ENCODE results near the gene KATNAL1. TPM values are rescaled to one million over a fixed set of nuclear protein-coding genes. Genes with fewer than 3 reads are reported as not detected.

KATNAL1 gene
- total and polyA plus RNA-seq, 4 donors, result 6.3 to 43.8 (median 22.0) TPM

DNA sequence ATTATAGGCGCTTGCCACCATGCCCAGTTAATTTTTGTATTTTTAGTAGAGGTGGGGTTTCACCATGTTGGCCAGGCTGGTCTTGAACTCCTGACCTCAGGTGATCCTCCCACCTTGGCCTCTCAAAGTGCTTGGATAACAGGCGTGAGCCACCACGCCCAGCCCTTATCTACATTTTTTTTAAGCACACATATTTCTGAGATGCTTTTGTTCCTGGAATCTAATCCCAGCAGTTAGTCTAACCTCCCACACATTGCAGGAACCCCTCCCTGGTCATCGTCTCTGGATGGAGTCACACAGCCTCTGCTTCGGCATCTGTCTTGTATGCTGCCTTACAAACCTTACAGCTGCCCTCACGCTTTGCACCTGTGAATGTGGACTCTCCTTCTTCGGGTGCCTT is 15.1 kb upstream of the KATNAL1 start:
- 80 to 86% methylated on average over 7 of the region's 7 CpGs for WGBS, 2 donors
- Histone ChIP-seq H3K4me1 (ENCODE audit: control insufficient read depth in 1 of 2, insufficient read depth in 2 of 2, low read length in 2 of 2) (no peaks in the 10 kb centered on the region), H3K9me3 (ENCODE audit: control insufficient read depth, low read length) (peaks cover 6% of the 10 kb centered on the region), H3K27me3 (ENCODE audit: control insufficient read depth in 1 of 2, insufficient read depth in 2 of 2, low read length in 1 of 2) (no peaks in the 10 kb centered on the region), H3K36me3 (ENCODE audit: control insufficient read depth in 1 of 2, insufficient read depth in 2 of 2, low read length in 1 of 2) (no peaks in the 10 kb centered on the region), H3K27ac (ENCODE audit: low read depth in 1 of 2, low read length in 2 of 2) (no peak overlapping the region), H3K4me3 (ENCODE audit: low read length in 2 of 2) (no peak overlapping the region)
- DNase-seq (no peak), ATAC-seq (ENCODE audit: low FRiP score) (no peak)
- intact Hi-C loops (cut with DNase I), result no loop called here

DNA sequence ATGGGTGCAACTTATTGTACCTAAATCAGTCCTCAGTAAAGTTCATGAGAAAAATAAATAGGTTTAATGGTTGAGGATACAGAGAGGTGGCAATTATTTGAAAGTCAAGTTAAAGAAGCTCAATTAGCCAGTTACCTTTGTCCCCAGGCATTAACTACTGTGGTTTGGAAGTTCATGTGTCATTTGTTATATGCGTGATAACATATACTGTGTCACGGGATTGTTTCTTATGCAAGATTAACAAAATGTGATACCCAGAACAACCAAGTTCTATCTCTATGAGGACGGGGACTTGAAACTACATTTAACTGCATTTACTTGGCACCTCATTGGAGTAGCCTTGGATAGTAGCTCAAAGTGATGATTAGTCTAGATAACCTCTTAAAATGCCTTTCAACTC is 13.9 kb upstream of the KATNAL1 start:
- intact Hi-C loops (cut with DNase I), result no loop called here
- no peak for DNase-seq
- H3K27me3 ChIP-seq (ENCODE audit: control insufficient read depth in 1 of 2, insufficient read depth in 2 of 2, low read length in 1 of 2), result no peaks in the 10 kb centered on the region
- 94 to 96% methylated on average over 3 of the region's 3 CpGs for WGBS, 2 donors
- no peaks in the 10 kb centered on the region for H3K36me3 ChIP-seq (ENCODE audit: control insufficient read depth in 1 of 2, insufficient read depth in 2 of 2, low read length in 1 of 2)
- no peak for ATAC-seq (ENCODE audit: low FRiP score)
- no peak overlapping the region for H3K4me3 ChIP-seq (ENCODE audit: low read length in 2 of 2)
- H3K27ac ChIP-seq (ENCODE audit: low read depth in 1 of 2, low read length in 2 of 2), result no peak overlapping the region
- peaks cover 4% of the 10 kb centered on the region for H3K9me3 ChIP-seq (ENCODE audit: control insufficient read depth, low read length)
- no peaks in the 10 kb centered on the region for H3K4me1 ChIP-seq (ENCODE audit: control insufficient read depth in 1 of 2, insufficient read depth in 2 of 2, low read length in 2 of 2)

DNA sequence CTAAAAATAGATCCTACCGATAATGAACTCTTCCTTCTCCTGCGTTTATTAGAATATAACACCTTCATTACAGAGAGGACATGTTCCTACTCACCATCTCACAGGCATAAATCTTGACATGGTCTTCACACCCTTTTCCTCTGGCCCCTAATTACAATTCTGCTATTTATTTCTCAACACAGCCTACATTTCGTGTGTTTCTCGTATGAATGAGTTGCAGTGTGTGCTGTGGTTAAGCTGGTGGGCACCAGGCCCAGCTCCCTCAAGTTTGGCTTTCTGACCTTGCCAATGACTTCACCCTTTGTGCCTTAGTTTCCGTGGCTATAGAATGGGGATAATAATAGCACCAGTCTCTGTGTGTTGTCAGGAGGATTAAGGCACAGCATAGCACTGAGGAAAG is 12.3 kb upstream of the KATNAL1 start:
- H3K27me3 ChIP-seq (ENCODE audit: control insufficient read depth in 1 of 2, insufficient read depth in 2 of 2, low read length in 1 of 2), result no peaks in the 10 kb centered on the region
- H3K4me3 ChIP-seq (ENCODE audit: low read length in 2 of 2), result no peak overlapping the region
- H3K9me3 ChIP-seq (ENCODE audit: control insufficient read depth, low read length), result peaks cover 1% of the 10 kb centered on the region
- H3K4me1 ChIP-seq (ENCODE audit: control insufficient read depth in 1 of 2, insufficient read depth in 2 of 2, low read length in 2 of 2), result no peaks in the 10 kb centered on the region
- H3K27ac ChIP-seq (ENCODE audit: low read depth in 1 of 2, low read length in 2 of 2), result no peak overlapping the region
- intact Hi-C loops (cut with DNase I), result no loop called here
- DNase-seq (no peak), ATAC-seq (ENCODE audit: low FRiP score) (no peak)
- H3K36me3 ChIP-seq (ENCODE audit: control insufficient read depth in 1 of 2, insufficient read depth in 2 of 2, low read length in 1 of 2), result no peaks in the 10 kb centered on the region
- WGBS, 2 donors, result 43 to 44% methylated on average over 5 of the region's 5 CpGs

DNA sequence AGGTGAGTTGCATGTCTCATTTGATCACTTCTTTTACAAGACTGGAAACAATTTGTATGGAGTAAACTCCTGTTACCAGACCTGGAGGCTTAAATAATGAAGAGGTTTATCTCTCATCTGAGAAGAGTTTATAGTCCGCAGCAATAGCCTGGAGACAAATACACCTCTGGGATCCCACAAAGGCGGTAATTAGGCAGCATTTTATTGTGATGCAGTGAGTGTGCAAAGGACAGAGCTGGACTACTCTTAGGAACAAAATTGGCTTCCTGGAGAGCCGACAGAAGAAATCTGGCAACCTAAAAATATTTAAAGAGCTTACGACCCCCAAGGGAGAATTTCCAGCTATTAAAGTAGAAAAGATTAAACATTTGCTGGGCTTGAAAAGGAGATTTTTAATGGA is 11.8 kb upstream of the KATNAL1 start:
- Histone ChIP-seq H3K27me3 (ENCODE audit: control insufficient read depth in 1 of 2, insufficient read depth in 2 of 2, low read length in 1 of 2) (no peaks in the 10 kb centered on the region), H3K27ac (ENCODE audit: low read depth in 1 of 2, low read length in 2 of 2) (no peak overlapping the region), H3K9me3 (ENCODE audit: control insufficient read depth, low read length) (no peaks in the 10 kb centered on the region), H3K36me3 (ENCODE audit: control insufficient read depth in 1 of 2, insufficient read depth in 2 of 2, low read length in 1 of 2) (no peaks in the 10 kb centered on the region), H3K4me3 (ENCODE audit: low read length in 2 of 2) (no peak overlapping the region), H3K4me1 (ENCODE audit: control insufficient read depth in 1 of 2, insufficient read depth in 2 of 2, low read length in 2 of 2) (no peaks in the 10 kb centered on the region)
- intact Hi-C loops (cut with DNase I), result no loop called here
- DNase-seq (no peak), ATAC-seq (ENCODE audit: low FRiP score) (no peak)
- WGBS, 2 donors, result 60 to 66% methylated on average over 4 of the region's 4 CpGs

DNA sequence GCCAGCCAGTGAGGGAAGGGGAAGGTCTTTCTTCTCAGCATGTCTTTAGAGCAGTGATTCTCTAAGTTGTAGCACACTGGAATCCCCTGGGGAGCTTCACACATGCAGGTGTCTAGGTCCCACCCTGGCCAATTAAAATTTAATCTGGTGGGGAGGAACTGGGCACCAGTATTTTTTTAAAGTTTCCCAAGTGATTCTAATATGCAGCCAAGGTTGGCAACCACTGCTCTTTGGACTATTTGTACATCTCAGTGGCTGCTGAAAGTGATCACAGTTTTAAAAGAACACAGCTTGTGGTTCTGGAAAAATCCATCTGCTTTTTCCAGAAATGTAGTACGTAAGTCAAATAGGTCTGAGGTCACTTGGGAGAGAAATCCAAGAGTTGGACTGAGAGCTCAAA is 10.7 kb upstream of the KATNAL1 start:
- Histone ChIP-seq H3K27me3 (ENCODE audit: control insufficient read depth in 1 of 2, insufficient read depth in 2 of 2, low read length in 1 of 2) (no peaks in the 10 kb centered on the region), H3K27ac (ENCODE audit: low read depth in 1 of 2, low read length in 2 of 2) (no peak overlapping the region), H3K9me3 (ENCODE audit: control insufficient read depth, low read length) (no peaks in the 10 kb centered on the region), H3K36me3 (ENCODE audit: control insufficient read depth in 1 of 2, insufficient read depth in 2 of 2, low read length in 1 of 2) (no peaks in the 10 kb centered on the region), H3K4me1 (ENCODE audit: control insufficient read depth in 1 of 2, insufficient read depth in 2 of 2, low read length in 2 of 2) (no peaks in the 10 kb centered on the region), H3K4me3 (ENCODE audit: low read length in 2 of 2) (no peak overlapping the region)
- intact Hi-C loops (cut with DNase I), result no loop called here
- no peak for DNase-seq
- WGBS, 2 donors, result 55 to 59% methylated on average over 1 of the region's 1 CpG
- no peak for ATAC-seq (ENCODE audit: low FRiP score)

DNA sequence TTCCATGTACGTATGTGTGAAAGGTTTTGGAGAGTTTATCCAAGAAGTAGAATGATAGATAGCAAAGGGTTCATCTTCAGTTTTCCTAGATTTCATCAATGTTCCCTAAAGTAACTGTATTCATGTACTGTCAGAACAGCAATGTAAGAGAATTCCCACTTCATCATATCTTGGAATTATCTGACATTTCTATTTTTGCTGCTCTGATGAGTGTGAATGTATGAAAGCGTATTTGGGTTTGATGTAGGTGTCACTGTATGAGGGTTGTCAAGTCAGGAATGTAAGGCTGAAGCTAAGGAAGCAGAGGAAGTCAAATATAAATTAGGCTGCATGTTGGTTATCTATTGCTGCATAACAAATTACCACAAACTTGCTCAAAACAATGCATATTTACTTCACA is 7.2 kb upstream of the KATNAL1 start:
- intact Hi-C loops (cut with DNase I), result no loop called here
- H3K27me3 ChIP-seq (ENCODE audit: control insufficient read depth in 1 of 2, insufficient read depth in 2 of 2, low read length in 1 of 2), result no peaks in the 10 kb centered on the region
- no peak overlapping the region for H3K4me3 ChIP-seq (ENCODE audit: low read length in 2 of 2)
- no peaks in the 10 kb centered on the region for H3K9me3 ChIP-seq (ENCODE audit: control insufficient read depth, low read length)
- no peaks in the 10 kb centered on the region for H3K36me3 ChIP-seq (ENCODE audit: control insufficient read depth in 1 of 2, insufficient read depth in 2 of 2, low read length in 1 of 2)
- DNase-seq (no peak), ATAC-seq (ENCODE audit: low FRiP score) (no peak)
- no peak overlapping the region for H3K27ac ChIP-seq (ENCODE audit: low read depth in 1 of 2, low read length in 2 of 2)
- no peaks in the 10 kb centered on the region for H3K4me1 ChIP-seq (ENCODE audit: control insufficient read depth in 1 of 2, insufficient read depth in 2 of 2, low read length in 2 of 2)
- 93% methylated on average over 2 of the region's 2 CpGs for WGBS, 2 donors

DNA sequence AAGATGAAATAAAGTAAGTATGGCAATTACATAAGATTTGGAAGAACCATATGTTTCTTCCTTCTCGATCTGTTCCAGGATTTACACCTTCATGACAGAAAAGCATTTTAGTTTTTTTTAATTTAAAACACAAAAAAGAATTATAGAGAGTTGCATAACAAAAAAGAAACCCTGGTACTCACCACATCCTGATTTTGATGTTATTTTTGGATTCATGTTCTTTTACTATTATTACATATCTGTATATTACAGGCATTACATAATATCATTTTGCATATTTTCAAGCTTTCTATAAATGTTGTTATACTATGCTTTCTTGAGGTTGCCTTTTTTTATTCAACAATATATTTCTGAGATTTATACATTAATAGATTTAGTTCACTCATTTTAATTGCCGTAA is 6.7 kb upstream of the KATNAL1 start:
- no peaks in the 10 kb centered on the region for H3K4me1 ChIP-seq (ENCODE audit: control insufficient read depth in 1 of 2, insufficient read depth in 2 of 2, low read length in 2 of 2)
- ATAC-seq (ENCODE audit: low FRiP score), result no peak
- intact Hi-C loops (cut with DNase I), result no loop called here
- no peak for DNase-seq
- WGBS, 2 donors, result 96 to 97% methylated on average over 2 of the region's 2 CpGs
- no peak overlapping the region for H3K27ac ChIP-seq (ENCODE audit: low read depth in 1 of 2, low read length in 2 of 2)
- H3K27me3 ChIP-seq (ENCODE audit: control insufficient read depth in 1 of 2, insufficient read depth in 2 of 2, low read length in 1 of 2), result no peaks in the 10 kb centered on the region
- H3K36me3 ChIP-seq (ENCODE audit: control insufficient read depth in 1 of 2, insufficient read depth in 2 of 2, low read length in 1 of 2), result no peaks in the 10 kb centered on the region
- no peak overlapping the region for H3K4me3 ChIP-seq (ENCODE audit: low read length in 2 of 2)
- no peaks in the 10 kb centered on the region for H3K9me3 ChIP-seq (ENCODE audit: control insufficient read depth, low read length)

DNA sequence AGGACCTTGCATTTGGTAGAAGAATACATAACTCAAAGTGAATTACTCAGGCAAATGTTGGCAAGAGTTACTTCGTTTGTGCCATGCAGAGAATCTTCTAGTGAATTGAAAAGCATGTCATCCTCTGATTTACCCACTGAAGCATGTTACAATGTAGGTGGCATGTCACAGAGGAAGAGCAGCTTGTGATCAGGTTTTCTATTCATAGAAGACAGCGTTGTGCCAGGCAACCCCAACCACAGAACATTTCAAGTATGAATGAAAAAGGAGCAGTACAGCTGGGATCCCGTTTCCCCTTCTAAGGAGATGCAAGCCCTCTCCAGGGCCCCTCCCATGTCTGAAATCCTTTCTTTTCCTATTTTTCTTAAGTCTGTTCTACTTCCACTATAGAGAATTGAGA is 6.0 kb upstream of the KATNAL1 start:
- H3K27me3 ChIP-seq (ENCODE audit: control insufficient read depth in 1 of 2, insufficient read depth in 2 of 2, low read length in 1 of 2), result no peaks in the 10 kb centered on the region
- H3K27ac ChIP-seq (ENCODE audit: low read depth in 1 of 2, low read length in 2 of 2), result no peak overlapping the region
- ATAC-seq (ENCODE audit: low FRiP score) (no peak), DNase-seq (no peak)
- no peak overlapping the region for H3K4me3 ChIP-seq (ENCODE audit: low read length in 2 of 2)
- H3K9me3 ChIP-seq (ENCODE audit: control insufficient read depth, low read length), result no peaks in the 10 kb centered on the region
- intact Hi-C loops (cut with DNase I), result no loop called here
- WGBS, 2 donors, result 49% methylated on average over 3 of the region's 3 CpGs
- no peaks in the 10 kb centered on the region for H3K4me1 ChIP-seq (ENCODE audit: control insufficient read depth in 1 of 2, insufficient read depth in 2 of 2, low read length in 2 of 2)
- no peaks in the 10 kb centered on the region for H3K36me3 ChIP-seq (ENCODE audit: control insufficient read depth in 1 of 2, insufficient read depth in 2 of 2, low read length in 1 of 2)

DNA sequence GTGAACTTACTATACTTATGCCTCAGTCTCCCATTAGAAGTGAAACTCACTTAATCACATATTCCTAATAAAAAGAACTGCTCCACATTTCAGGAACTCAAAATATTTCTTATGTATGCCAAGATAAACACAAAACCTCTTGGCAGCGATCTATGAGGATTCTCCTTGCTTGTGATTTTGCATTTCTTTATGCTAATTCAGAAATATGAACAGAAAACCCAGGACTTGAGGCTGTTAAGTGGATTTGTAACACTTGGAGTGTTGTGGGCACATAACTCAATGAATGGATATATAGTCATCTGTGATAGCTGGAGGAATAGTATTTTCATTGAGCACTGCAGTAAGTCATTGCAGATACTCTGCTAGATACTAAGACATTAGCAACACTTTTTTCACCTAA is 5.6 kb upstream of the KATNAL1 start:
- Histone ChIP-seq H3K27me3 (ENCODE audit: control insufficient read depth in 1 of 2, insufficient read depth in 2 of 2, low read length in 1 of 2) (no peaks in the 10 kb centered on the region), H3K27ac (ENCODE audit: low read depth in 1 of 2, low read length in 2 of 2) (no peak overlapping the region), H3K9me3 (ENCODE audit: control insufficient read depth, low read length) (no peaks in the 10 kb centered on the region), H3K4me1 (ENCODE audit: control insufficient read depth in 1 of 2, insufficient read depth in 2 of 2, low read length in 2 of 2) (no peaks in the 10 kb centered on the region), H3K36me3 (ENCODE audit: control insufficient read depth in 1 of 2, insufficient read depth in 2 of 2, low read length in 1 of 2) (no peaks in the 10 kb centered on the region), H3K4me3 (ENCODE audit: low read length in 2 of 2) (no peak overlapping the region)
- intact Hi-C loops (cut with DNase I), result no loop called here
- 0 to 5% methylated on average over 1 of the region's 1 CpG for WGBS, 2 donors
- no peak for ATAC-seq (ENCODE audit: low FRiP score)
- no peak for DNase-seq

Data from aorta (tissue), 5 donors.